Measurements from ENCODE around the gene CATSPERD. TPM values are rescaled to one million over a fixed set of nuclear protein-coding genes. Genes with fewer than 3 reads are reported as not detected.

Gene CATSPERD
- polyA plus RNA-seq, 10 donors: not detected

- no peak for DNase-seq
Observed at GRCh38 chr19:5784581-5785147, 64.2 kb downstream of the CATSPERD start, which contains the start of gene PRR22. PRR22 (minus strand) TSS chr19:5784746; CDS start chr19:5784660, 86 bp downstream.

- DNase-seq: no peak
Observed at GRCh38 chr19:5785423-5785822, 65.0 kb downstream of the CATSPERD start.

GRCh38 chr19:5786593-5787408 is 66.4 kb downstream of the CATSPERD start:
- DNase-seq: no peak

- DNase-seq: no peak
Observed at GRCh38 chr19:5787409-5788182, 67.2 kb downstream of the CATSPERD start.

GRCh38 chr19:5788422-5788821 is 68.0 kb downstream of the CATSPERD start:
- DNase-seq: no peak

- DNase-seq: no peak
Observed at GRCh38 chr19:5789351-5789761, 68.9 kb downstream of the CATSPERD start.

GRCh38 chr19:5789886-5790558 is 69.6 kb downstream of the CATSPERD start:
- DNase-seq: no peak

GRCh38 chr19:5790559-5791520 is 70.4 kb downstream of the CATSPERD start, which contains the start of gene DUS3L:
DUS3L (minus strand) TSS chr19:5791163; CDS start chr19:5791141, 22 bp downstream.
- DNase-seq: peak; percentile 97 to 98 (median 98)

- DNase-seq: no peak
Observed at GRCh38 chr19:5792224-5792623, 71.8 kb downstream of the CATSPERD start.

- no peak for DNase-seq
Observed at GRCh38 chr19:5793188-5793587, 72.8 kb downstream of the CATSPERD start.

GRCh38 chr19:5795382-5795919 is 75.0 kb downstream of the CATSPERD start:
- no peak for DNase-seq

GRCh38 chr19:5798244-5798643 is 77.8 kb downstream of the CATSPERD start:
- DNase-seq: no peak

GRCh38 chr19:5799247-5800241 is 79.1 kb downstream of the CATSPERD start:
- DNase-seq: peak in 2 of 3 donors; percentile 18 to 42

GRCh38 chr19:5800361-5801270 is 80.2 kb downstream of the CATSPERD start:
- DNase-seq: no peak

GRCh38 chr19:5801796-5802619 is 81.6 kb downstream of the CATSPERD start:
- peak in 2 of 3 donors; percentile 21 to 68 for DNase-seq

GRCh38 chr19:5803441-5803751 is 83.0 kb downstream of the CATSPERD start:
- DNase-seq: no peak
